PC-3 (cell line): ENCODE results near the gene GDNF.

Source experiments
- EZH2 ChIP-seq: fragments of 300-600 bp; sonication (generic); IDR thresholded peaks from one replicate; pipeline ENCODE4 v1.6.1; 2017; ENCODE audit warnings: antibody characterized with exemption, mild to moderate bottlenecking, low read length; ENCODE audit not compliant: unreplicated experiment
- EZH2phosphoT487 ChIP-seq: fragments of 300-600 bp; sonication (generic); IDR thresholded peaks from 2 replicates; pipeline ENCODE4 v1.6.1; 2018; ENCODE audit warnings: mild to moderate bottlenecking, antibody characterized with exemption, low read length, borderline replicate concordance
- TF ChIP-seq, protein P1 (sequence below): fragments of 300-600 bp; sonication (generic); conservative IDR thresholded peaks from 2 replicates; pipeline ENCODE4 v1.5.1; 2017; ENCODE audit warnings: antibody characterized with exemption, low read depth, mild to moderate bottlenecking, low read length

DNA sequence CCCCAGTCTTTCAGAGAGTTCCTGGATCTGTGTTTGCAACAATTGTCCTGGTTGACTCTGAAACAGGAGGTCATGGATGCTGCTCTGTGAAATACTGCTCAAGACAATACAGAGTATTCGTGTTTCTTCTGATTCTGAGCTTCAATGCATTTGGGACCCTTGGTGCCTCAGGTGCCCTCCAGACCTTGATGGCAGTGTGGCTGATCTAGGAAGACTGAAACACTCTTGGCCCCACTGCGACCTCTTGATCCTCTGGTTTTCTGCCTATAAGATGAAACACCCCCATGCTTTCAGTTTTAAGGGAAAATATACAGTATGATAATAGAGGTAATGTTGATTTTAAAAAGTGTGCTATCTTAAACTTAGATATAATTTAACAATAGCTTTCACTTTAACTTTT is 67.6 kb downstream of the GDNF start:
- TF ChIP-seq, protein P1, sequence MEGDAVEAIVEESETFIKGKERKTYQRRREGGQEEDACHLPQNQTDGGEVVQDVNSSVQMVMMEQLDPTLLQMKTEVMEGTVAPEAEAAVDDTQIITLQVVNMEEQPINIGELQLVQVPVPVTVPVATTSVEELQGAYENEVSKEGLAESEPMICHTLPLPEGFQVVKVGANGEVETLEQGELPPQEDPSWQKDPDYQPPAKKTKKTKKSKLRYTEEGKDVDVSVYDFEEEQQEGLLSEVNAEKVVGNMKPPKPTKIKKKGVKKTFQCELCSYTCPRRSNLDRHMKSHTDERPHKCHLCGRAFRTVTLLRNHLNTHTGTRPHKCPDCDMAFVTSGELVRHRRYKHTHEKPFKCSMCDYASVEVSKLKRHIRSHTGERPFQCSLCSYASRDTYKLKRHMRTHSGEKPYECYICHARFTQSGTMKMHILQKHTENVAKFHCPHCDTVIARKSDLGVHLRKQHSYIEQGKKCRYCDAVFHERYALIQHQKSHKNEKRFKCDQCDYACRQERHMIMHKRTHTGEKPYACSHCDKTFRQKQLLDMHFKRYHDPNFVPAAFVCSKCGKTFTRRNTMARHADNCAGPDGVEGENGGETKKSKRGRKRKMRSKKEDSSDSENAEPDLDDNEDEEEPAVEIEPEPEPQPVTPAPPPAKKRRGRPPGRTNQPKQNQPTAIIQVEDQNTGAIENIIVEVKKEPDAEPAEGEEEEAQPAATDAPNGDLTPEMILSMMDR, result no peak
- no peak for TF ChIP-seq EZH2
- no peak for TF ChIP-seq EZH2phosphoT487
